ENCODE measurements around the gene TBXA2R. TPM values are rescaled to one million over a fixed set of nuclear protein-coding genes. Genes with fewer than 3 reads are reported as not detected.

TBXA2R gene
- total and polyA plus RNA-seq, 2 of the 8 experiments (the other 6 are each of a cell fraction or from before 2014, with no cell fraction given), result 0.39 to 0.50 TPM

DNA sequence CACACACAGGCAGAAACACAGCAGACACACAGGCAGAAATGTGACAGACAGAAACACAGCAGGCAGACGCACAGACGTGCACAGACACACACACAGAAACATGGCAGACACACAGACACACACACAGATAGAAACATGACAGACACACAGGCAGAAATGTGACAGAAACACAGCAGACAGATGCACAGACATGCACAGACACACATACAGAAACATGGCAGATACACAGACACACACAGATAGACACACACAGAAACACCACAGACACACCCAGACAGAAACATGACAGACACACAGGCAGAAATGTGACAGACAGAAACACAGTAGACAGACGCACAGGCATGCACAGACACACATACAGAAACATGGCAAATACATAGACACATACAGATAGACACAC lies 1.3 kb downstream of the TBXA2R start:
- Histone ChIP-seq H3K56ac (replicated peaks; ENCODE audit: insufficient read length, low read depth, low read length) (no peak overlapping the region), H3K4ac (replicated peaks; ENCODE audit: insufficient read length, low read depth, low read length) (no peak overlapping the region), H3K27me3 (replicated peaks in 1 of 4; ENCODE audit: control insufficient read depth in 3 of 4, extremely low read depth in 1 of 4, insufficient read depth in 3 of 4, low read length in 3 of 4) (peaks cover 0 to 16% (median 13%) of the 10 kb centered on the region in 4 experiments; a peak in 5 of 7 replicates), H2BK15ac (ENCODE audit: low read length) (peak overlapping the region; percentile 99; the same call in 1 of the 2 replicates), H3K27ac (ENCODE audit: low read depth, low read length) (no peak overlapping the region), H4K91ac (replicated peaks; ENCODE audit: insufficient read length, low read length) (no peak overlapping the region), H3K4me3 (ENCODE audit: extremely low read depth in 1 of 4, insufficient read depth in 2 of 4, low read depth in 3 of 4, low read length in 4 of 4) (no peak overlapping the region), H3K14ac (ENCODE audit: insufficient read length) (no peak overlapping the region), H3K79me1 (ENCODE audit: low read depth, low read length) (no peaks in the 10 kb centered on the region), H3K4me2 (ENCODE audit: insufficient read depth in 1 of 2, low read depth in 2 of 2, low read length in 2 of 2) (peak overlapping the region in 1 of 2 experiments; percentile 83; a peak in 1 of 4 replicates), H3K23ac (ENCODE audit: insufficient read length) (no peak overlapping the region), H3K36me3 (ENCODE audit: control insufficient read depth in 2 of 4, insufficient read depth in 4 of 4, low read length in 3 of 4) (no peaks in the 10 kb centered on the region), H3K4me1 (replicated peaks in 1 of 4; ENCODE audit: control insufficient read depth in 3 of 4, insufficient read depth in 4 of 4, low read length in 3 of 4) (peaks cover 3 to 14% (median 12%) of the 10 kb centered on the region in 4 experiments), H3K9me3 (ENCODE audit: insufficient read depth in 2 of 2, low read depth in 1 of 2, low read length in 1 of 2) (no peaks in the 10 kb centered on the region), H3K18ac (ENCODE audit: extremely low read depth, low read length) (no peak overlapping the region), H4K8ac (ENCODE audit: extremely low read depth, insufficient read depth, low read length) (no peak overlapping the region), H2BK20ac (ENCODE audit: low read length) (no peak overlapping the region), H4K5ac (ENCODE audit: insufficient read length, low read depth, low read length) (no peak overlapping the region), H2BK120ac (replicated peaks; ENCODE audit: low read depth, low read length) (no peak overlapping the region), H4K20me1 (replicated peaks in 1 of 2; ENCODE audit: control insufficient read depth in 1 of 2, insufficient read depth in 2 of 2, low read length in 2 of 2) (peaks cover 0 to 8% of the 10 kb centered on the region in 2 experiments), H2BK5ac (ENCODE audit: low read depth, low read length) (peak overlapping the region; percentile 32; the same call in 1 of the 2 replicates), H3K23me2 (ENCODE audit: low read depth, low read length) (peaks cover 18% of the 10 kb centered on the region; the same call in 1 of the 2 replicates), H2AK5ac (ENCODE audit: low read depth, low read length) (peak overlapping the region; percentile 86), H3K9ac (replicated peaks in 1 of 4; ENCODE audit: extremely low read depth in 1 of 4, low read depth in 3 of 4, low read length in 3 of 4) (no peak overlapping the region), H2BK12ac (ENCODE audit: low read depth, low read length) (peak overlapping the region; percentile 29; the same call in 1 of the 2 replicates), H2AFZ (ENCODE audit: low read length) (no peak overlapping the region), H3K79me2 (ENCODE audit: control insufficient read depth in 1 of 2, insufficient read depth in 2 of 2, low read length in 2 of 2) (no peaks in the 10 kb centered on the region)
- POLR2A ChIA-PET (ENCODE audit: partially characterized antibody), result interaction anchor here (0.7 kb wide), 1 partner anchor 166 kb away, joined by 4 read pairs; no protein-coding TSS in a partner anchor
- 87% methylated on average over 3 of the region's 3 CpGs; no CpG with 5 or more reads in 1 of the 2 experiments for WGBS, 2 experiments (ENCODE audit: extremely low coverage in 1 of 2, insufficient coverage in 1 of 2, insufficient read length in 1 of 2, insufficient replicate concordance in 2 of 2, low coverage in 1 of 2, low lambda C conversion rate in 2 of 2, missing lambda C conversion rate in 1 of 2)
- DNase-seq (ENCODE audit: low read depth in 1 of 2, low spot score in 2 of 2) (no peak), FAIRE-seq (no peak)
- CTCF ChIA-PET (ENCODE audit: partially characterized antibody), result interaction anchor here (0.7 to 1.3 kb wide), 4 partner anchors 12 to 1815 kb away, joined by 3 read pairs; partner anchors contain the start of gene GIPC3
- no peak for TF ChIP-seq KDM1A (IDR thresholded peaks at IDR 0.05; ENCODE audit: borderline replicate concordance, low read length)
- TF ChIP-seq TEAD4 (IDR thresholded peaks at IDR 0.05; ENCODE audit: low read depth, low read length), result no peak
- no peak for TF ChIP-seq RAD21 (IDR thresholded peaks at IDR 0.05 in 1 of 2, conservative IDR thresholded peaks at IDR 0.05 in 1 of 2; ENCODE audit: low read depth in 2 of 2, low read length in 2 of 2)
- TF ChIP-seq, protein P1, sequence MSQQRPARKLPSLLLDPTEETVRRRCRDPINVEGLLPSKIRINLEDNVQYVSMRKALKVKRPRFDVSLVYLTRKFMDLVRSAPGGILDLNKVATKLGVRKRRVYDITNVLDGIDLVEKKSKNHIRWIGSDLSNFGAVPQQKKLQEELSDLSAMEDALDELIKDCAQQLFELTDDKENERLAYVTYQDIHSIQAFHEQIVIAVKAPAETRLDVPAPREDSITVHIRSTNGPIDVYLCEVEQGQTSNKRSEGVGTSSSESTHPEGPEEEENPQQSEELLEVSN (IDR thresholded peaks at IDR 0.05), result no peak
- TF ChIP-seq NANOG (IDR thresholded peaks at IDR 0.05; ENCODE audit: insufficient read depth, low read depth, low read length, poor library complexity, severe bottlenecking), result no peak
- no peak for TF ChIP-seq CTBP2 (IDR thresholded peaks at IDR 0.05; ENCODE audit: borderline replicate concordance, insufficient read depth, insufficient read length, low read length)
- no peak for TF ChIP-seq TAF7 (optimal IDR thresholded peaks at IDR 0.05; ENCODE audit: borderline replicate concordance, low read depth, low read length)
- TF ChIP-seq POLR2A (IDR thresholded peaks at IDR 0.05; ENCODE audit: control extremely low read depth in 1 of 2, low read depth in 2 of 2, low read length in 2 of 2), result no peak
- TF ChIP-seq TBP (IDR thresholded peaks at IDR 0.05; ENCODE audit: low read depth, low read length), result no peak
- no peak for TF ChIP-seq SRF (IDR thresholded peaks at IDR 0.05; ENCODE audit: low read depth, low read length)
- no peak for TF ChIP-seq SP1 (IDR thresholded peaks at IDR 0.05; ENCODE audit: low read depth, low read length)
- no peak for TF ChIP-seq RNF2 (IDR thresholded peaks at IDR 0.05; ENCODE audit: borderline replicate concordance, low read depth, low read length, missing control alignments, poor library complexity, severe bottlenecking)
